Hepatocyte (in vitro differentiated cells): ENCODE measurements around the gene TBC1D4.

Source experiments
- EZH2 ChIP-seq: fragments of 200-600 bp; sonication (generic); IDR thresholded peaks from 2 replicates; pipeline ENCODE4 v1.6.1; 2016; ENCODE audit warnings: antibody characterized with exemption, mild to moderate bottlenecking, borderline replicate concordance
- TF ChIP-seq, protein P1 (sequence below): fragments of 200-600 bp; sonication (generic); IDR thresholded peaks from 2 replicates; pipeline ENCODE4 v1.5.1; 2016; ENCODE audit warnings: antibody characterized with exemption, mild to moderate bottlenecking; ENCODE audit not compliant: poor library complexity

DNA sequence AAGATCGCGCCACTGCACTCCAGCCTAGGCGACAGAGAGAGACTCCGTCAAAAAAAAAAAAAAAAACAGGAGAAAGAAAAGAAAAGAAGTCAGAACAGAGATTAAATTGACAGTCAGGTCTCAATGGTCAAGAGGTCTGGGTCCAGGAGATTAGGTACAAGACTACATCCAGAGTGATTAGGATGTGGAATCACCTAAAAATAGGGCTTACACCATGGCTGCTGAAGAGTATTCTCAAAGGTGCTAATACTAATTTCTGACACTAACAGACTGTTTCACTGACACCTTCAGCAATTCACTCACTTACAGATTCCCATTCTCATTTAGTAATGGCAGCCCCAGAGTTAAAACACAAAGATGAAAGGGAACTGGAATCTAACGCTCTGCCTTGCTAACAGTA is 91.7 kb downstream of the TBC1D4 start:
- TF ChIP-seq, protein P1, sequence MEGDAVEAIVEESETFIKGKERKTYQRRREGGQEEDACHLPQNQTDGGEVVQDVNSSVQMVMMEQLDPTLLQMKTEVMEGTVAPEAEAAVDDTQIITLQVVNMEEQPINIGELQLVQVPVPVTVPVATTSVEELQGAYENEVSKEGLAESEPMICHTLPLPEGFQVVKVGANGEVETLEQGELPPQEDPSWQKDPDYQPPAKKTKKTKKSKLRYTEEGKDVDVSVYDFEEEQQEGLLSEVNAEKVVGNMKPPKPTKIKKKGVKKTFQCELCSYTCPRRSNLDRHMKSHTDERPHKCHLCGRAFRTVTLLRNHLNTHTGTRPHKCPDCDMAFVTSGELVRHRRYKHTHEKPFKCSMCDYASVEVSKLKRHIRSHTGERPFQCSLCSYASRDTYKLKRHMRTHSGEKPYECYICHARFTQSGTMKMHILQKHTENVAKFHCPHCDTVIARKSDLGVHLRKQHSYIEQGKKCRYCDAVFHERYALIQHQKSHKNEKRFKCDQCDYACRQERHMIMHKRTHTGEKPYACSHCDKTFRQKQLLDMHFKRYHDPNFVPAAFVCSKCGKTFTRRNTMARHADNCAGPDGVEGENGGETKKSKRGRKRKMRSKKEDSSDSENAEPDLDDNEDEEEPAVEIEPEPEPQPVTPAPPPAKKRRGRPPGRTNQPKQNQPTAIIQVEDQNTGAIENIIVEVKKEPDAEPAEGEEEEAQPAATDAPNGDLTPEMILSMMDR = no peak
- no peak for TF ChIP-seq EZH2
